Activated CD4-positive, alpha-beta T cell treated with anti-CD3 and anti-CD28 coated beads, Interleukin-2, Interleukin-6, amounts not matched to agents 100 ng/mL and 50 ng/mL, durations not matched to agents 16 hours and 8 hours (primary cell): Measurements from ENCODE around the gene DUSP18.
"Not testable (repeated sequence)": the region's sequence is repeated elsewhere in the genome, so short reads cannot be mapped to it uniquely, and the experiment has no call there.

ENCODE experiments used
- DNase-seq: peaks from one replicate; pipeline ENCODE4 v3.0.0-alpha.2; 2020

DUSP18 gene

DNA sequence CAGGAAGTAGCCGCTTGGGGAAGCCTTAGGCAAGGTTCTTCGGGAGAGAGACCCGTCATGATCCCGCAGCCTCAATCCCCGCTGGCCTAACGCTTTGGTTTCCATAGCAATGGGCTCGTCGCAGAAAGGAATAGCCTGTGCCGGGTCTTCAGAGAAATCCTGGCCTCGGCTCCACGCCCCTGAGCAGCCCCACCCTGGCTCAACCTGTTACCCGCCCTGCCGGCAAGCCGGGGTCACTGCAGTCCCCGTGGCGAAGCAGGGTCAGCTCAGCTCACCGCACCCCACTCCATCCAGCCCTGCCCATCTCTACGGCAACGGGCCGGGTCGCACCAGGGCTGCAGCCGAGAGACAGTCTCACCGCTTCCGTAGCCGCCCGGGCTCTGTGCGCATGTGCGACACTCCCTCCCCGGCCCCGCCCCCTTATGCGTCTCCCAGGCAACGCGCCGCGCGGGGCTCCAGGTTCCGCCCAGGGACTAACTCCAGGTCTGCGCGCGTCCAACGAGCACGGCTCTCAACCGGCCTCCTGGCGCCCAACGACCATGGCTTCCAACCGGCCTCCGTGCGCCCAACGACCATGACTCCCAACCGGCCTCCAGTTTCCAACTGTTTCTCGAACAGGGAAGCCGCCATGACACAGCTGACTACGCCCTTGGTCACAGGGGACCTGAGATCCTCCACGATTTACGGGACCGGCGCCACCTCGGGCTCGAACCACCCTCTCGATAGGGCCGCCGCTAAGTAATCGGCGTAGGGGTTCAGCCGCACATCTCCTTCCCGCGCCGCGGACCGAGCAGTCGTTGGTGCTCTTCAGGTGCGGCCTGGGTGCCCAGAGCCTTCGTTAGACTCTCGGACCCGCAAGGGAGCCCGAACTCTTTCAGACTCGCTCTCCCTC lies at the start of gene DUSP18:
Gene DUSP18, minus strand, starts transcription at position 382 of the 892 bp plus-strand sequence. CDS start 3,872 bp downstream, outside the sequence.
- peak; percentile 96 for DNase-seq

DNA sequence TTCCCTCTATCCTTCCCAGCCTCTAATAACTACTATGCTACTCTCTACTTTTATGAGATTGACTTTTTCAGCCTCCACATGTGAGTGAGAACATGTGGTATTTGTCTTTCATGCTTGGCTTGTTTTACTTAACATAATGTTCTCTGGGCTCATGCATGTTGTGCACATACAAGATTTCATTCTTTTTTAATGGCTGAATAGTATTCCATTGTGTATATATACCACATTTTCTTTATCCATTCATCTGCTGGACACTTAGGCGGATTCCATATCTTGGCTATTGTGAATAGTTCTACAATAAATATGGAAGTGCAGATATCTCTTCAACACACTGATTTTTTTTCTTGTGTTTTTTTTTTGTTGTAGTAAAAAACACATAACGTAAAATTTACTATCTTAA lies 46.4 kb upstream of the DUSP18 start:
- DNase-seq, result no peak

DNA sequence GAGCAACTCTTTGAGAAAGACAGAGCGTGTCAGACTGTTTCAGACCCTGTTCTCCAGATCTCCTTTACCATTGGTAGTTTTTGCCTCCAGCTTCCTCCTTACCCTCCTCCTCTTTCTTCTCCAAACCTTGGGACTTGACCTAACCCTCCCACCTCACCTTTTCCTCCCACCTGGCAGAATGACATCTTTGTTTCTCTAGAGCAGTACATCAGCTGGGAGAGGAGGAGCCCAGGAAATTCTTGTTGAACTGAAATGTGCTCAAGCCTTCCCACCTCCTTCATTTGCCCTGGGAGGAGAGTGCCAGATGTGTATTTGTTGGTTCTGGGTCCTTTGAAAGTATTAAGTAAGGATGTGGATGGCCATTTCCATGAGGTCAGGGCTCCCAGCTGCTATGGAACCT lies 44.4 kb upstream of the DUSP18 start:
- DNase-seq, result no peak

DNA sequence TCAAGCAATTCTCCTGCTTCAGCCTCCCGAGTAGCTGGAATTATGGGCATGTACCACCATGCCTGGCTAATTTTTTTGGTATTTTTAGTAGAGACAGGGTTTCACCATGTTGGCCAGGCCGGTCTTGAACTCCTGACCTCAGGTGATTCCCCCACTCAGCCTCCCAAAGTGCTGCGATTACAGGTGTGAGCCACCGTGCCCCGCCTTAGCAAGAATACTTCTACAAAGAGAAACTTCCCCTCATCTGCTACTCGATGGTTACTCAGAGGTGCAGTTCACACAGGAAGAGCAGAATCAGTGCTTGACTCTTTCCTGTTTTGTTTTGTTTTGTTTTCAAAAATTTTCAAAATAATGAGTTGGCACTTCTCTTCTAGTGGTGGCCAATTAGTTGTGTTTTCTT lies 42.3 kb upstream of the DUSP18 start:
- DNase-seq, result peak; percentile 40

DNA sequence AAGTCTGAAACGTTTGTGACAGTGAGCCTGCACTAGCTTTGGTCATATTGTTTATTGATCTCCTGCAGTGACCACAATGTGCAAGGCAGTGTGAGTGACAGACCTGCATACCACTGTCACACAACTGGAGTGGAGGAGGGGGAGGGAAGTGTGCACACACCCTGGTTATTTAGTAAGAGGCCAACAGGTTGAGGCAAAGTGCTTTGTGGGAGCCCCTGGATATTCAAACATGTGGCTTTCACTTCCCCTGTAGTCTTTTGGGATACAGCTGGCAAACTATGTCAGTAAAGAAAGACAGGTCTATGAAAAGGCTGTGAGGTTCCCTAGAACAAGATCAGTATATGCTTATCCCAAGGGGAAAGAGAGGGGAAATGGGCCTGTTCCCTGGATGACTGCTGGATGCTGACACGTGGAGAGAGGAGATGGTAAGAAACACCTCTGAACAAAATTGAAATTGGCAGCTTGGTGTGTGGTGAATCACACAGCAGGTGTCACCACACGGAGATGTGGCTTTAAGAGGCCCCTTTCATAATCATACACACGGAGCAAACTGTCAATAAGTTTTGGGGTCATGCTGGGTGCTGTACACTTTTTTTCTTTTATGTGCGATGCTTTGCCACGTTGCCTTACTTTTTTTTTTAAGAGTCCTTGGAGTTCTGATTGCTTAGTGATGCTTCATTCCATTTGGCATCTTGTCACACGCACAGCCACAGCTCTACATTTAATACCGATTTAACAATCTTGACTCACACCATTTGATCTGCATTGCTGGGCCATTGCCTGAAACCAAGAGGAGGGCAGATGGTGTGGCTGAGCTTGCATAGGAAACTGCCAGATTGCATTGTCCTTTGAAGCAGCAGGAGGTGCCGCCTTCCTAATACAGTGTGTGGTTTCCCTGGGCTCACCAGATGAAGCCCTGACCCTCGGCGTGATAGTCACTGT lies 38.3 kb upstream of the DUSP18 start:
- DNase-seq, result peak; percentile 77

DNA sequence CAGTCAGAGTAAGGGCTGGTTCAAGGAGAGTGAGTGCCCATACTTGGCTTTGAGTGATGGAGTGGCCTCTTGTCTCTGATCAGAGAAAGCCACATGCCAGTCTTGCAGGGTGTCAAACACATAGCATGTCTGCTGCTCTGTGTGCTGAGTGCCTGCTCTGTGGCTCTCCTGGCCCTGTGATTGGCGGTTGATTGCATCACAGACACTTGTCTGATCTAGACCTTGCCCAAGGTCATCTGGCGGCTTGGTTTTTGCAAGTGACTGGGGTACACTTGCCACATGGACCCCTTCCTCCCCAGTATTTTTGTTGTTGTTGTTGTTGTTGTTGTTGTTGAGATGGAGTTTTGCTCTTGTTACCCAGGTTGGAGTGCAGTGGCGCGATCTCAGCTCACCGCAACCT lies 37.3 kb upstream of the DUSP18 start:
- no peak for DNase-seq

DNA sequence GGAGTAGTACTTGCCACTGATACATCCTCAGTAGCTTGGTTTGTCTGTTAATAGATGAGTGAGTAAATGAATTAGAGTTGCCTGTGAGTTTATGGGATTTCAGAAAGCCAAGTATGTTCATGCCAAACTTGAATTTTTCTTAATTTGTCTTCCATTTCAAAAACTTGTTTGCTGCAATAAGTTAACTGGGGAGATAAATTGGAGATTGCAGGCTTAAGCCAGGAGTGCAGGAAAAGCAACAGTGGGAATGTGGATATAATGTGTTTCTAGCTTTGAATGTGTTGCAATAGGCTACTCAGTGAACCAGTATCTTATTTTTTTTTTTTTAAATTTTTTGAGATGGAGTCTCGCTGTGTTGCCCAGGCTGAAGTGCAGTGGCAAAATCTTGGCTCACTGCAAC lies 35.2 kb upstream of the DUSP18 start:
- no peak for DNase-seq

DNA sequence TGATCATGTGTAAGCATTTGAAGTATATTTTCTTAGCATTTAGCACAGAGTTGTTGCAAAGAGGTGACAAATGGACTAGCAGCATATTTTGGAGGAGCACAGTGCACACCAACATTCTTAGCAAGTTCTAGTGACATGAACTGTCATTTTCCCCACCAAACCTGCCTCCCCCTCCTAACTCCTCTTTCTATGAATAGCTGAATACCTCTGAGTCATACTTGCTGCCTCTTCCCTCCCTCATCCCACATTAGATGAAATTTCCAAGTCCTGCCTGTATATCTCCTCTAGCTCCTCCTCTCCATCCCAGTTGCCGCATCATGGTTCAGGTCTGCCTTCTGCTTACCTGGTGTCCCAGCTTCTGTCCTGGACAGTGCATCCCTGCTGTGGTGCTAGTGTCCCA lies 34.2 kb upstream of the DUSP18 start:
- DNase-seq, result no peak

DNA sequence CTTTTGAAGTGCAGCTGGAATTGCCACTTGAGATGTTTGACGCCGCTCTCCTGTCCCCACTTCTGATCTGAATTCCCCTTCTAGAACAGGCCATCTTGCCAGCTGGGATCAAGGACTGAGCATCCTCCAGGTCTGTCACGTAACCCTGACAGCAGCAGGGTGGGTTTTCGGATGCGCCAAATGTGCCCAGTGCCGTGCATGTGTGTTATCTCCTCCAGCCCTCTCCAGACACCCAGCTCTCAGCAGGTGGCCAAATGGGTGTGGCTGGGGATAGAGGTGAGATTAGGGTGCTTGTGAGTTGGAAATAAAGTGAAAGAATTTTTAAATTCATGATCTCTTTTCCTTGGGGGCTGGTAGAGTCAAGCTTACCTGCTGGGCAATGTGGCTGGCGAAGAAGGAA lies 30.3 kb upstream of the DUSP18 start:
- no peak for DNase-seq

DNA sequence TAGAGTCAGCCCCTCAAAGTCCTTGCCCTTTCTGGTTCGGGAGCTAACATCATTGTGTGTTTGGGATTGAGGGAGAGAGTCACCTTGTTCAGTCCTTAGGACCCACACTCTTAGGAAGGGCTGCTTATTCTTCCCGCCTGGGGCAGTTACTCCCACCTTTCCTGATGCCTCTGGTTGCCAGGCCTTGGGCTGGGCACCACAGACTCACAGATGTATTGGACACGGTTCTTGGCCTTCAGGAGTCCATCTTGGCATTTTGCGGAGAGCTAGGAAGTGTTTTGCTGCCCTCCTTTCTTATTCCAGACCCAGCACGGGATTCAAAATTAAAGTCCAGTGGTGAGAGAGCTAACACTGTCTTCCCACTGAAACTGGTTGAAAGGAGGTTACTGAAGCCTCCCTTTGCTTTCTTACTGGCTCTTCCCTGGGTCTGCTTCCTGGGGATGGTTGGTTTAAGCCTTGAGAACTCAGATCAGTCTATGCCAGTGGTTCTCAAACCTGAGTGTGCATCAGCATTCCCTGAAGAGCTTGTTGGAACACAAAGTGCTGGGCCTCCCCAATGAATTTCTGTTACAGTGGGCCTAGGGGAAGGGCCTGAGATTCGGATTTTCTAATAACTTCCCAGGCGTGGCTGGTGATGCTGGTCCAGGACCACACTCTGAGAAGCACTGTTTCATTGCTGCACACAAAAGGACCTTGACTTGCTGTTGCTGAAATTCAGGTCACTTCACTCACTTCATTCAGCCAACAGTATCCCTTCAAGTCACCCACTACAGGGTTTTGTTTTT lies 28.4 kb upstream of the DUSP18 start:
- no peak for DNase-seq

DNA sequence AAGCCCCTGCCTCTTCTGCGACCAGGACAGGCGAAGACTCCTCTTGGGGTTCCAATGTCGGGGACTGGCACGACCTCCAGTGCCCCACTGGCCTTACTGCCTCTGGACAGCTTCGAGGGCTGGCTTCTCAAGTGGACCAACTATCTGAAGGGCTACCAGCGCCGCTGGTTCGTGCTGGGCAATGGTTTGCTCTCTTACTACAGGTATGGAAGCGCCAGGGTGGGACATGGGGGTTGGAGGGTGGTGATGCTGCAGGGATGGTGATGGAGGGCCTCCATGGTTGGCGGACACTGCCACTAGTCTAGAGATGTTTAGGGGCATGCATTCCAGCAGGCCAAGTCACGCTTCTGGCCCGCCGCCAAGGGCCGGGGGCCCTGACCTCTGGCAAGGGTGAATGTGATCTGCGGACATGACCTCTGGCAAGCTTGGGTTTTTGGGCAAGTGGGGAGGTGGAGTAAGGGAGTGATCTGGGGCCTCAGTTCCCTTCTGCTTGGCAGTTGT lies 27.7 kb upstream of the DUSP18 start:
- DNase-seq, result no peak

DNA sequence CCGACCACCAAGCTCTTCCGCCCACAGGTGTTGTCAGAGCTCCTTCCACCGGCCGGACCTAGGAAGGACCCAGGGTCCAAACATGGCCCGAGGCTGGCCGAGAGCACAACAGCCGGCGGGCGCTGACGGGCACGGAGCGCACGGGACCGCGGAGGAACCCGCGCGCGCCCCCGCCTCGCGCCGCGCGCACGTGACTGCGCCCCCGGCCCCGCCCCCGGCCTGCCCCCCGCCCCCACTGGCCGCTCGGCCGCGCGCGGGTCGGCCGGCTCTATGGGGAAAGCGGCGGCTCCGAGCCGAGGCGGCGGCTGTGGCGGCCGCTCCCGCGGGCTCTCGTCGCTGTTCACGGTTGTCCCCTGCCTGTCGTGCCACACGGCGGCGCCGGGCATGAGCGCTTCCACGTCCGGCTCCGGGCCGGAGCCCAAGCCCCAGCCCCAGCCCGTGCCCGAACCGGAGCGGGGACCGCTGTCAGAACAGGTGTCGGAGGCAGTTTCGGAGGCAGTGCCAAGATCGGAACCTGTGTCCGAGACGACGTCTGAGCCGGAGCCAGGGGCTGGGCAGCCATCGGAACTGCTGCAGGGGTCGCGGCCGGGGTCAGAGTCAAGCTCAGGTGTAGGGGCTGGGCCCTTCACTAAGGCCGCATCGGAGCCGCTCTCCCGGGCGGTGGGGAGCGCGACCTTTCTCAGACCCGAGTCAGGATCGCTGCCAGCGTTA lies 27.1 kb upstream of the DUSP18 start, which contains the start of gene OSBP2:
Gene OSBP2, plus strand, starts transcription at position 235 of the 711 bp plus-strand sequence. Its CDS starts 36 bp downstream, at position 271.
- peak; percentile 38 for DNase-seq

DNA sequence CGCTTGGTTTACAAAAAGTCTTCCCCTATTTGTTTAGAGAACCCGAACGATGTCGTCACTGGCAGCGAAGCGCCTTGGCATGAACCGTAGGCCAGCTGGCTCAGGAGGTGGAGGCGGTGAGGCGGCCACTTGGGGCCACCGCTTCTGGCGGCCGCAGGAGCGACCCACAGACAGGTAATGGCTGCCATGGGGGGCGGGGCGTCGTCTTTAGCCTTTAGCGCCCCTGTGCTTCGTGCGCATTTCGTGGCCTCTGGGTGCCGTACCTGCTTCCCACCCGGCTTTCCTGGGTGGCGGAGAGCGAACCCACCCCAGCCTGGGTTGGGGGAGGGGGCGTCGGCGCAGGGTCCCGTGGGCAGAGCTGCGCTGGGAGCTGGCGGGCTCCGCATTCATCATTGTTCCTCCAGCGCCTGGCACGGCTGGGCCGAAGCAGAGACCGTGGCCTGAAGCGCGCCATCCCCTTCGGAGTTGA lies 26.5 kb upstream of the DUSP18 start:
- DNase-seq, result peak; percentile 55

DNA sequence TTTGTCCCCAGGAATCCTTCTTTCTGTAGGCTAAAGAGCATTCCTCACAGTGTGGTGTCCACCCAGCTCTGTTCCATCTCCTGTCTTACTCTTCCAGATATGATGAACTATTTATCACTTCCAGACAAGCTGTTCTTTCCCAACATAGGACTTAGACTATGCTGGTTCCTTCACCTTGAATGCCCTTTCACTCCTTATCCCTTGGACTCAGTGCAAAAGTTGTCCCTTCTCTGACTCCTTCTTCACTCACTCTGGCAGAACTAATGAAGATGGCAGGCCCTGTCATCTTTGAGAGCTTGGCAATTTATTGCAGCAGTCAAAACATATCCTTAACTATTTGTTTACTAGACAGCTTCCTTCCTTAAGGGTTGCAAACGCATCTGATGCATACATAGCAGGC lies 23.5 kb upstream of the DUSP18 start:
- DNase-seq, result no peak

DNA sequence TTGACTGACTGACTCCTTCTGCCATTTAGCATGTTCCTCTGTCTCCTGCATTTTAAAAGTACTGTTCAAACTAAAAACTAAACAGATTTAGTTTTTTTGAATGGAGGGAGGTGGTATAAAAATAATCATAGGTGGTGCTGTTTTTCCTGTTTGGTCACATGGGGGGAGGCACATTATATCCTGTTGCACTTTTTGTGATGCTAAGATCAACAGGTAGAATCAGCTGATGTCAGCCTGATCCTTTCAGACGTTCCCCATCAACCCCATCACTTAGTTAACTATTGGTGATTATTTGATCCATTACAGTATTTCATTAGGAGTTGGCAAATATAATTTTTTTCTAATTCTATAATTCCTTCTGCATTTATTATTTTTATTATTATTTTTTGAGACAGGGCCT lies 21.9 kb upstream of the DUSP18 start:
- DNase-seq, result no peak

DNA sequence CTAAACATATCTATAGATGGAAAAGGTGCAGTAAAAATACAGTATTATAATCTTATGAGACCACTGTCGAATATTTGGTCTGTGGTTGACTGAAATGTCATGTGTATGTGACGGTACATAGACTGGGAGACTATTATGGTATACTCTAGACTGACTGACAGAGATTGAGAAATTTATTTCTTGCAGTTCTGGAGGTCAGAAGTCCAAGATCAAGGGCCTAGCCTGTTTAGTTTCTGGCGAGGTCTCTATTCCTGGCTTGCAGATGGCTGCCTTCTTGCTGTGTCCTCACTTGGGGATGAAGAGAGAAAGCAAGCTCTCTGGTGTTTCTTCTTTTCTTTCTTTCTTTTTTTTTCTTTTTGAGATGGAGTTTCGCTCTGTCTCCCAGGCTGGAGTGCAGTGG lies 19.7 kb upstream of the DUSP18 start:
- no peak for DNase-seq

DNA sequence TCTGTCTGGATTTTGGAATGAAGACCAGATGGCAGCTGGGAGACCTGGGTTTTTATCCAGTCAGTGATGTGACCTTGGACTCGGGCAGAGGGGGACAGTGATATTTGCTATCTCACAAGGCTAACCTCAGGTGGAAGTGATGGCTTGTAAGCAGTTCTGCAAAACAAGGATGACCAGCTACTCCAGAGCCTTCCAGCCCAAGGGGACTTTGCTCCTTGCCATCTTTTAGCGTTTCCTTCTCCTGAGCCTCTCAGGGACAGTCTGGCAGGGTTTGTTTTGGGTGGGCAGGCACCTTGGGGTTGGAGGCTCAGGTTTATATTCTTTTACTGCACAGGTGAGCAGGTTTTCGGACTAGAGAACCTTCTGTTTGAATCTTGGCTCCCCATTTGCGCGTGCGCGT lies 17.5 kb upstream of the DUSP18 start:
- no peak for DNase-seq

DNA sequence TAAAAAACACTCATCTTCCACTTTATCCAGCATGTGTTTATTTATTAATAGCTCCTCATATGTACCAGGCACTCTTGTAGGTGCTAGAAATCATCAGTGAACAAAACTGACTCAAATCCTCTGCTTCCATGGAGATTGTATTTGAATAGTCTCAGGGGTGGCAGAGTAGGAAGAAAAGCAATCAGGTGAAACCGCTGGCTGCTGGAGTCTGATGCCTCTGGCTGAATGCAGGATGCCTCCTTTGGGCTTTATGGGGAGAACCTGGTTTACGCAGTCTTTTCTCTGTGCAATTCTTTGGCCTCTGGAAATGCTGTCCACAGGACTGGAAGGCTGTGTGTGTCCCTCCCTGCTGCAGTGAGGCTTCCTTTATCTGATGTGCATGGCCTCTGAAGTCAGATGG lies 14.2 kb upstream of the DUSP18 start:
- no peak for DNase-seq

DNA sequence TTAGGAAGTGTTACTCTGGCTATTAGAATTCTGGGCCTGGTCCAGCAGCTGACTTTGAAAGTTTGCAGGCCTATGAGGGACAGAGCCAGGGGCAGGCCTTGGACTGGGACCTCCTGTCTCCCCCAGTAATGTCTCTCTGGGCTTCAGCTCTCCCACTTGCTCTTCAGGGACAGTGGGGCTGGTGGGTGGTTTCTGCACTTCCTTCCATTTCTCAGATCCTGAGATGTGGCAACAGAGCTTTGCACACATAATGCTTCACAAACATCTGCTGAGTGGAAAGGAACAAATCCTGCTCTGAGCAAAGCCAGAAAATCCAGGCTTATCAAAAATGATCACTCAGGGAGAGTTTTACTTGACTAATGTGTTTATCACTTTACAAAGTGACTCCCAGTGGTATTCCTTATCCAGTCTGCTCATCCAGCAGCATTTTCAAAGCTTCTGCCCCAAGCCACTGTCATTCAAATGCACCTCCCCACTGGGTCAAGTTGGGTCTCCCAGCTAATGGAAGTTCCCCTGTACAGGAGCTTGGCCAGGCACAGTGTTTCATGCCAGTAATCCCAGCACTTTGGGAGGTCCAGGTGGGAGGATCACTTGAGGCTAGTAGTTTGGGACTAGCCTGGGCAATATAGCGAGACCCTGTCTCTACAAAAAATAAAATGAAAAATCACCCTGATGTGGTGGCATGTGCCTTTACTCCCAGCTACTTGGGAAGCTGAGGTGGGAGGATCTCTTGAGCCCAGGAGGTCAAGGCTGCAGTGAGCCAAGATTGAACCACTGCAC lies 13.5 kb upstream of the DUSP18 start:
- DNase-seq, result no peak

DNA sequence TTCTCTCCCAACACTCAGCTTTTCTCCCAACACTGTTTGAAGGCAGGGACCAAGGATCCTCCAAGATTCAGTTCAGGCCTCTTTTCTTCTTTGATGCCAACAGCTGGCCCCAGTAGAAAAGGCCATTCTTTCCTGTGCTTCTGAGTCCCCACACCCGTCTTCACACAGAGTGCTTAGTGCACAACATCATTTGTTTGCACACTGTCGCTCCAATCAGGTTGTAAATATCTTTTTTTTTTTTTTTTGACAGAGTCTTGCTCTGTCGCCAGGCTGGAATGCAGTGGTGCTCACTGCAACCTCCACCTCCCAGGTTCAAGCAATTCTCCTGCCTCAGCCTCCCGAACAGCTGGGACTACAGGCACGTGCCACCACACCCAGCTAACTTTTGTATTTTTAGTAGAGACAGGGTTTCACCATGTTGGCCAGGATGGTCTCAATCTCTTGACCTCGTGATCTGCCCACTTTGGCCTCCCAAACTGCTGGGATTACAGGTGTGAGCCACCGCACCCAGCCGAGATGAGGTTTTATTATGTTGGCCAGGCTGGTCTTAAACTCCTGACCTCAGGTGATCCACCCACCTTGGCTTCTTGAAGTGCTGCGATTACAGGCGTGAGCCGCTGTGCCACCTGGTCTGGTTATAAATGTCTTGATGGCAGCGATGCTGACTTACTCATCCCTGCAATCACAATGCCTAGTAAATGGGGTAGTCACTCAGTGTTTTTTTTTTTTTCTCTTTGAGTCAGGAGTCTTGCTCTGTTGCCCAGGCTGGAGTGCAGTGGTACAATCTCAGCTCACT lies 12.4 kb upstream of the DUSP18 start:
- not testable (repeated sequence) for DNase-seq
